ENCODE results near the gene TEX22. TPM values are rescaled to one million over a fixed set of nuclear protein-coding genes. Genes with fewer than 3 reads are reported as not detected.

Gene TEX22
- total RNA-seq, 1 donor from 2014 or later: 5.7 TPM

GRCh38 chr14:105423488-105424195 lies 25.3 kb downstream of the TEX22 start:
- CTCF ChIA-PET: no interaction called here
- no peaks in the 10 kb centered on the region for H3K27me3 Mint-ChIP-seq

DNA sequence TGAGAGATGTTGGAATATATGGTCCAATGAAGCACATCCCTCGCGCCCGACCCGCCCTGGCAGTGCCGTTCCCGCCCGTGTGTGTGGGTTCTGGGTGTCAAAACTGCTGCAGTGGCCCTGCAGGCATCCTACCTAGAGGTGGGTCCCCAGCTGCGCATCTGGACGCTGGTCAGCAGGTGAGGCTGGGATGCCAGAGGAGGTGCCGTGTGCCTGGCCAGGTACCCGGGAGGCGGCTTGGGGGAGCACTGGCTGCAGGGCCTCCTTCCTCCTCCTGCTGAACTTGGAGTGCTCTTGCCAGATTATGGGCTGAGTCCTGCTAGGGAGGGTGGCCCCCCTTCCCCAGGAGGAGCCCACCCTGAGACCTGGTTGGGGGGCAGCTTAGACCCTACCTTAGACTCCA lies 26.5 kb downstream of the TEX22 start:
- no peak overlapping the region for H3K27ac Mint-ChIP-seq
- DNase-seq (no peak), ATAC-seq (ENCODE audit: low read depth) (no peak)
- no peaks in the 10 kb centered on the region for H3K9me3 Mint-ChIP-seq
- CTCF ChIA-PET: no interaction called here
- intact Hi-C loops (cut with micrococcal nuclease): no loop called here
- no peak overlapping the region for H3K4me3 Mint-ChIP-seq
- no peaks in the 10 kb centered on the region for H3K27me3 Mint-ChIP-seq
- no peak for TF ChIP-seq CTCF (IDR thresholded peaks at IDR 0.05)
- H3K36me3 Mint-ChIP-seq (ENCODE audit: low read depth): peaks cover 20% of the 10 kb centered on the region
- peaks cover 41% of the 10 kb centered on the region for H3K4me1 Mint-ChIP-seq
- POLR2A ChIA-PET: no interaction called here

More at GRCh38 chr14:105423488-105424195, 25.3 kb downstream of the TEX22 start:
- Mint-ChIP-seq H3K27ac (no peak overlapping the region), H3K4me3 (no peak overlapping the region), H3K9me3 (no peaks in the 10 kb centered on the region), H3K36me3 (ENCODE audit: low read depth) (peaks cover 20% of the 10 kb centered on the region), H3K4me1 (peaks cover 39% of the 10 kb centered on the region)
- POLR2A ChIA-PET: interaction anchor here (0.6 kb wide), 1 partner anchor 17 kb away, joined by 4 read pairs; no protein-coding TSS in a partner anchor
- TF ChIP-seq CTCF (IDR thresholded peaks at IDR 0.05): no peak
- no peak for DNase-seq
- no peak for ATAC-seq (ENCODE audit: low read depth)
- intact Hi-C loops (cut with micrococcal nuclease): no loop called here

- ATAC-seq (ENCODE audit: low read depth) (no peak), DNase-seq (no peak)
- H3K27ac Mint-ChIP-seq: no peak overlapping the region
- H3K27me3 Mint-ChIP-seq: no peaks in the 10 kb centered on the region
- peaks cover 26% of the 10 kb centered on the region for H3K36me3 Mint-ChIP-seq (ENCODE audit: low read depth)
- CTCF ChIA-PET: no interaction called here
- no peak overlapping the region for H3K4me3 Mint-ChIP-seq
- intact Hi-C loops (cut with micrococcal nuclease): no loop called here
- peaks cover 38% of the 10 kb centered on the region for H3K4me1 Mint-ChIP-seq
- POLR2A ChIA-PET: interaction anchor here (0.6 kb wide), 1 partner anchor 9 kb away, joined by 3 read pairs; no protein-coding TSS in a partner anchor
- H3K9me3 Mint-ChIP-seq: no peaks in the 10 kb centered on the region
- no peak for TF ChIP-seq CTCF (IDR thresholded peaks at IDR 0.05)
These were observed 27.5 kb downstream of the TEX22 start for GRCh38 chr14:105425823-105426247.

GRCh38 chr14:105426416-105427130 lies 28.2 kb downstream of the TEX22 start:
- Mint-ChIP-seq H3K4me3 (no peak overlapping the region), H3K27me3 (no peaks in the 10 kb centered on the region), H3K4me1 (peaks cover 31% of the 10 kb centered on the region), H3K36me3 (ENCODE audit: low read depth) (peaks cover 30% of the 10 kb centered on the region), H3K9me3 (no peaks in the 10 kb centered on the region), H3K27ac (no peak overlapping the region)
- CTCF ChIA-PET: no interaction called here
- TF ChIP-seq CTCF (IDR thresholded peaks at IDR 0.05): no peak
- POLR2A ChIA-PET: interaction anchor here (0.6 kb wide), 1 partner anchor 10 kb away, joined by 3 read pairs; no protein-coding TSS in a partner anchor
- DNase-seq (no peak), ATAC-seq (ENCODE audit: low read depth) (no peak)
- intact Hi-C loops (cut with micrococcal nuclease): no loop called here

- no peak for ATAC-seq (ENCODE audit: low read depth)
- no peak overlapping the region for H3K27ac Mint-ChIP-seq
- peaks cover 32% of the 10 kb centered on the region for H3K36me3 Mint-ChIP-seq (ENCODE audit: low read depth)
- no peaks in the 10 kb centered on the region for H3K27me3 Mint-ChIP-seq
- ChIA-PET CTCF (no interaction called here), POLR2A (no interaction called here)
- no peak overlapping the region for H3K4me3 Mint-ChIP-seq
- no peak for TF ChIP-seq CTCF (IDR thresholded peaks at IDR 0.05)
- peaks cover 23% of the 10 kb centered on the region for H3K4me1 Mint-ChIP-seq
- no peak for DNase-seq
- no peaks in the 10 kb centered on the region for H3K9me3 Mint-ChIP-seq
- intact Hi-C loops (cut with micrococcal nuclease): no loop called here
These were observed 29.1 kb downstream of the TEX22 start for GRCh38 chr14:105427412-105427811.
